GM18507 (cell line): ENCODE results near the gene SPDYA.

Experiments used
- DNase-seq: peaks from one replicate; pipeline ENCODE4 v3.0.0; 2011; ENCODE audit warnings: low read depth; ENCODE audit not compliant: insufficient read length; ENCODE audit errors: extremely low spot score
- FAIRE-seq: peaks from 2 replicates; lab custom pipeline; 2011; peaks lifted over from hg19 to GRCh38; lab: Jason Lieb, UNC

The SPDYA gene

GRCh38 chr2:28822036-28822435 is 11.4 kb downstream of the SPDYA start:
- DNase-seq (no peak), FAIRE-seq (no peak)

GRCh38 chr2:28824207-28824606 is 13.6 kb downstream of the SPDYA start:
- no peak for FAIRE-seq
- DNase-seq: no peak

- FAIRE-seq: no peak
- DNase-seq: no peak
These were observed 14.2 kb downstream of the SPDYA start for GRCh38 chr2:28824870-28825269.

GRCh38 chr2:28828382-28828781 is 17.7 kb downstream of the SPDYA start:
- FAIRE-seq (no peak), DNase-seq (no peak)

GRCh38 chr2:28833740-28834470 is 23.3 kb downstream of the SPDYA start:
- DNase-seq (no peak), FAIRE-seq (peak; percentile 64)

GRCh38 chr2:28835781-28836180 is 25.1 kb downstream of the SPDYA start:
- DNase-seq (no peak), FAIRE-seq (no peak)

- DNase-seq (no peak), FAIRE-seq (no peak)
These were observed 28.3 kb downstream of the SPDYA start for GRCh38 chr2:28838971-28839370.

GRCh38 chr2:28842042-28842441 is 31.4 kb downstream of the SPDYA start:
- FAIRE-seq: no peak
- no peak for DNase-seq

- no peak for FAIRE-seq
- no peak for DNase-seq
These were observed 44.6 kb downstream of the SPDYA start for GRCh38 chr2:28855193-28855592.

- FAIRE-seq: no peak
- DNase-seq: no peak
These were observed 45.3 kb downstream of the SPDYA start for GRCh38 chr2:28855977-28856376.

- FAIRE-seq (no peak), DNase-seq (no peak)
These were observed 58.0 kb downstream of the SPDYA start for GRCh38 chr2:28868611-28869010.

GRCh38 chr2:28869494-28870145 is 59.0 kb downstream of the SPDYA start:
- DNase-seq (peak; percentile 0), FAIRE-seq (no peak)

GRCh38 chr2:28870146-28870891 is 59.7 kb downstream of the SPDYA start, which contains the start of gene TRMT61B:
Gene TRMT61B, minus strand, starts transcription at chr2:28870309. Its CDS starts 32 bp downstream, at chr2:28870277.
- FAIRE-seq (peak; percentile 96), DNase-seq (peak; percentile 99)

GRCh38 chr2:28871620-28872019 is 61.0 kb downstream of the SPDYA start:
- DNase-seq: no peak
- FAIRE-seq: no peak

GRCh38 chr2:28880193-28880592 is 69.6 kb downstream of the SPDYA start:
- FAIRE-seq (no peak), DNase-seq (no peak)

GRCh38 chr2:28893488-28893887 is 82.9 kb downstream of the SPDYA start:
- DNase-seq: no peak
- no peak for FAIRE-seq

- FAIRE-seq (peak; percentile 97), DNase-seq (peak; percentile 95)
These were observed 84.0 kb downstream of the SPDYA start, which contains the start of gene WDR43 for GRCh38 chr2:28894470-28895188. Gene WDR43, plus strand, starts transcription at chr2:28894667. Its CDS starts 32 bp downstream, at chr2:28894699.

GRCh38 chr2:28895189-28895893 is 84.7 kb downstream of the SPDYA start:
- DNase-seq: peak; percentile 0
- FAIRE-seq: peak; percentile 73

- FAIRE-seq (no peak), DNase-seq (no peak)
These were observed 86.3 kb downstream of the SPDYA start for GRCh38 chr2:28896906-28897305.
